K562 (cell line): Measurements from ENCODE around the gene NAA38. TPM values are rescaled to one million over a fixed set of nuclear protein-coding genes. Genes with fewer than 3 reads are reported as not detected.

Source experiments
- ARID1B ChIP-seq: fragments of 450-650 bp; IDR thresholded peaks from 2 replicates; pipeline ENCODE4 v1.6.1; 2016; ENCODE audit warnings: antibody characterized with exemption, mild to moderate bottlenecking, inconsistent platforms
- FOSL1 ChIP-seq: fragments of 200-800 bp; sonication (Bioruptor generic); conservative IDR thresholded peaks from 2 replicates; pipeline ENCODE4 v1.6.1; 2016; ENCODE audit warnings: missing genetic modification characterization, missing compliant biosample characterization
- HDAC1 ChIP-seq, 2 experiments: fragments of 450-650 bp; IDR thresholded peaks; 2 replicates each; pipeline ENCODE4 v1.6.1; 2016 to 2017; ENCODE audit warnings: inconsistent platforms in 1 of 2, mild to moderate bottlenecking in 1 of 2, moderate library complexity in 1 of 2
- NRF1 ChIP-seq, 2 experiments: fragments of 450-650 bp; IDR thresholded peaks in 1 of 2; conservative IDR thresholded peaks in 1 of 2; 2 replicates each; pipeline ENCODE4 v1.6.1; 2014; ENCODE audit warnings: mild to moderate bottlenecking in 2 of 2
- RBM15 ChIP-seq: fragments of 200-400 bp; formaldehyde crosslinking; IDR thresholded peaks from 2 replicates; pipeline ENCODE4 v1.6.1; 2018; ENCODE audit warnings: mild to moderate bottlenecking, low read length, moderate library complexity; ENCODE audit not compliant: insufficient read depth
- SAP30 ChIP-seq: fragments of 200-600 bp; sonication (generic); IDR thresholded peaks from 2 replicates; pipeline ENCODE4 v1.6.1; 2012; ENCODE audit warnings: borderline replicate concordance, low read depth, mild to moderate bottlenecking, moderate library complexity, low read length, control low read depth, inconsistent platforms; ENCODE audit not compliant: insufficient read depth, poor library complexity, severe bottlenecking
- SMAD1 ChIP-seq: fragments of 150-350 bp; IDR thresholded peaks from 2 replicates; pipeline ENCODE4 v1.6.1; 2014; ENCODE audit warnings: low read length, low read depth; ENCODE audit not compliant: partially characterized antibody
- SRF ChIP-seq, 2 experiments: fragments of 250-450, 450-650 bp in 1 of 2; sonication (Bioruptor Pico) in 1 of 2; sonication (generic) in 1 of 2; formaldehyde crosslinking; IDR thresholded peaks; 2 replicates each; pipeline versions ENCODE4 v1.5.0 to v1.5.1; 2020 to 2022; ENCODE audit warnings: mild to moderate bottlenecking in 1 of 2, missing genetic modification reagents in 1 of 2
- ZNF398 ChIP-seq: fragments of 250-450 bp; sonication (Bioruptor Pico); IDR thresholded peaks from 2 replicates; pipeline ENCODE4 v1.8.0; 2021; ENCODE audit warnings: moderate library complexity, mild to moderate bottlenecking, inconsistent platforms
- ZNF717 ChIP-seq: fragments of 250-450 bp; sonication (Bioruptor Pico); IDR thresholded peaks from 2 replicates; pipeline ENCODE4 v1.5.0; 2021
- ZSCAN29 ChIP-seq: fragments of 450-650 bp; IDR thresholded peaks from 2 replicates; pipeline ENCODE4 v1.6.1; 2017
- polyA plus RNA-seq, 8 experiments: library from polyadenylated mRNA; depleted of rRNA in 4 of 8; stranded (reverse) in 5 of 8; unstranded in 3 of 8; fragments of >200 nt; fragmentation: Nextera tagmentation in 2 of 8; fragmentation: Illumina TruSeq in 1 of 8; extraction: Ambion mirVana in 2 of 8; extraction: Trizol in 1 of 8; gene quantifications; 2 replicates each; pipeline versions ENCODE4 v1.2.1 to v1.2.3, GENCODE V29; 2011 to 2014; ENCODE audit warnings: inconsistent platforms in 1 of 8, missing spikeins in 1 of 8
- total RNA-seq, 7 experiments: library from RNA; depleted of rRNA in 6 of 7; stranded (reverse); fragments of >200 nt in 6 of 7; fragmentation: Illumina TruSeq in 2 of 7; extraction: Trizol in 2 of 7; gene quantifications; 2 replicates each; pipeline versions ENCODE4 v1.2.1 to v1.2.3, GENCODE V29; 2011 to 2021; ENCODE audit warnings: low replicate concordance in 1 of 7
- TF ChIP-seq, protein P1 (sequence below): IDR thresholded peaks from 2 replicates; pipeline ENCODE4 v1.6.1; 2016; ENCODE audit warnings: missing genetic modification characterization, missing compliant biosample characterization
- TF ChIP-seq, protein P2 (sequence below): fragments of 200-800 bp; sonication (Bioruptor generic); IDR thresholded peaks from 2 replicates; pipeline ENCODE4 v1.6.1; 2017; ENCODE audit warnings: missing genetic modification characterization, missing compliant biosample characterization

NAA38 gene
- total and polyA plus RNA-seq, 9 of the 15 experiments (the other 6 are each of a cell fraction or from before 2014, with no cell fraction given), result 16.4 to 99.8 (median 57.3) TPM

DNA sequence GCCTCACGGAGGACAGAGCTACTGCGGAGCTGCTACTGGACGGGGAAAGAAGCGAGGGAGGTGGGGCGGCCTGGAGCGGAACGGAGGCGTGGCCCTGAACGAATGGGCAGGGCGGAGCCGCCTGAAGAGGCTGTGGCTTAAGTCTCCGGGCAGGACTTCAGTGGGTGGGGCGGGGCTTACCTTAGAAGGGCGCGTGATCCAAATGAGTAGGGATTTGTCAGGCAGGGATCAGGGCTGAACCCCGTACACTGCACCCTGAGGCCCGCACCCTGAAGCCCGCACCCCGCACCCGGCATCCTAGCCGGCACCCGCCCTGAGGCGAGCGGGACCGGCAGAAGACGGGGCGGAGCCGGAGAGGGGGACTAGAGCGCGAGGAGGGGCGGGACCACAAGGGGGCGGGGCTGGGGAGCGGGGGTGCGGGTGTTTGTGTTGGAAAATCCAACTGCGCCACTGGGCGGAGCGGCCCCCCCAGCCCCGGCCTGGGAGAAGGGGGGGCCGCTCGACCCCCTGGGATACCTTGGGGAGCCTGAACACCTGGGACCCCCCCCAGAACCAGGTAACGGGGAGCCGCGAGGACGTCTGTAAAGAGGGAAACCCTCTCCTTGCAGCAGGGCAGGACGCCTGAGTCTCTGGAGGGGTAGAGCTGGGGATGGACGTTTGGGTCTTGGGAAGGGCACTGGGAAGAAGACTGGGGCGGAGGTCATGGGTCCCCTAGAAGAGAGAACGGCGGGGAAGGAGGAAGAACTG lies 23.4 kb downstream of the NAA38 start, which contains the start of gene KDM6B (continued):
- TF ChIP-seq, protein P1, sequence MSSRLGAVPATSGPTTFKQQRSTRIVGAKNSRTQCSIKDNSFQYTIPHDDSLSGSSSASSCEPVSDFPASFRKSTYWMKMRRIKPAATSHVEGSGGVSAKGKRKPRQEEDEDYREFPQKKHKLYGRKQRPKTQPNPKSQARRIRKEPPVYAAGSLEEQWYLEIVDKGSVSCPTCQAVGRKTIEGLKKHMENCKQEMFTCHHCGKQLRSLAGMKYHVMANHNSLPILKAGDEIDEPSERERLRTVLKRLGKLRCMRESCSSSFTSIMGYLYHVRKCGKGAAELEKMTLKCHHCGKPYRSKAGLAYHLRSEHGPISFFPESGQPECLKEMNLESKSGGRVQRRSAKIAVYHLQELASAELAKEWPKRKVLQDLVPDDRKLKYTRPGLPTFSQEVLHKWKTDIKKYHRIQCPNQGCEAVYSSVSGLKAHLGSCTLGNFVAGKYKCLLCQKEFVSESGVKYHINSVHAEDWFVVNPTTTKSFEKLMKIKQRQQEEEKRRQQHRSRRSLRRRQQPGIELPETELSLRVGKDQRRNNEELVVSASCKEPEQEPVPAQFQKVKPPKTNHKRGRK (tag), result no peak
- TF ChIP-seq ARID1B, result no peak
- no peak for TF ChIP-seq ZNF398 (CRISPR knock-in tag)
- no peak for TF ChIP-seq ZNF717
- TF ChIP-seq SRF (CRISPR knock-in tag; IDR thresholded peaks at IDR 0.05), result peak in 1 of 2 experiments; percentile 43; a peak in 1 of 4 replicates
- no peak for TF ChIP-seq SMAD1
- TF ChIP-seq ZSCAN29, result no peak
- TF ChIP-seq NRF1 (conservative IDR thresholded peaks at IDR 0.05 in 1 of 2, IDR thresholded peaks at IDR 0.05 in 1 of 2), result peak; percentile 51 to 61
- TF ChIP-seq FOSL1 (tag), result no peak
- TF ChIP-seq SAP30, result peak; percentile 15
- TF ChIP-seq, protein P2, sequence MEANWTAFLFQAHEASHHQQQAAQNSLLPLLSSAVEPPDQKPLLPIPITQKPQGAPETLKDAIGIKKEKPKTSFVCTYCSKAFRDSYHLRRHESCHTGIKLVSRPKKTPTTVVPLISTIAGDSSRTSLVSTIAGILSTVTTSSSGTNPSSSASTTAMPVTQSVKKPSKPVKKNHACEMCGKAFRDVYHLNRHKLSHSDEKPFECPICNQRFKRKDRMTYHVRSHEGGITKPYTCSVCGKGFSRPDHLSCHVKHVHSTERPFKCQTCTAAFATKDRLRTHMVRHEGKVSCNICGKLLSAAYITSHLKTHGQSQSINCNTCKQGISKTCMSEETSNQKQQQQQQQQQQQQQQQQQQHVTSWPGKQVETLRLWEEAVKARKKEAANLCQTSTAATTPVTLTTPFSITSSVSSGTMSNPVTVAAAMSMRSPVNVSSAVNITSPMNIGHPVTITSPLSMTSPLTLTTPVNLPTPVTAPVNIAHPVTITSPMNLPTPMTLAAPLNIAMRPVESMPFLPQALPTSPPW, result peak; percentile 88
- 0 out of 4 replicates have a peak, but pooled peaks of 1 of the 2 experiments have one; percentile 22 for TF ChIP-seq HDAC1 (IDR thresholded peaks at IDR 0.05)
- TF ChIP-seq RBM15, result no peak
